Esophagus squamous epithelium (tissue), 4 donors: Measurements from ENCODE around the gene ZDHHC7.

ENCODE experiments used
- POLR2A ChIP-seq, 4 donors: fragments of 450-650 bp; IDR thresholded peaks; one replicate each; pipeline ENCODE4 v1.6.1; 2017; ENCODE audit warnings: antibody characterized with exemption in 4 of 4, mild to moderate bottlenecking in 4 of 4, moderate library complexity in 3 of 4
- TF ChIP-seq, protein P1 (sequence below), 6 experiments: fragments of 450-650 bp in 4 of 6; fragments of 200-600 bp in 2 of 6; sonication (generic) in 2 of 6; IDR thresholded peaks; one replicate each; pipeline ENCODE4 v1.5.1; 2016 to 2019; ENCODE audit warnings: antibody characterized with exemption in 6 of 6, mild to moderate bottlenecking in 4 of 6, moderate library complexity in 4 of 6

DNA sequence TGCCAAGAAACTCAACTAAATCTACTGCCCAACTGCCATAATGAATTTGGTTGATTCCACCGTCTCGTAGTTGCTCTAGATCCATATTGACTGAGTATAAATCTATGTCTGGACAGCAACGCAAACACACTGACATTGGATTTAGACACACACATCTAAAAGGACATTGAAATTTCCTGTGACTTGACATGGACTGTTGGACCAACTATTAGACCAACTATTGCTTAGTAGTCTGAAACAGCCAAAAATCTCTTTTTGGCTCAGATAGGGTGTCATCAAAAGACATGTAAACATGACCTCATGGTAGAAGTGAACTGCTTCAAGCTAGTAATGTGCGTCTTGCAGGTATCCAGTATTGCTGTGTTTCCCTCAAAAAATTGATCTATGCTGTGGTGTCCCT, 47.6 kb upstream of the ZDHHC7 start:
- TF ChIP-seq, protein P1, sequence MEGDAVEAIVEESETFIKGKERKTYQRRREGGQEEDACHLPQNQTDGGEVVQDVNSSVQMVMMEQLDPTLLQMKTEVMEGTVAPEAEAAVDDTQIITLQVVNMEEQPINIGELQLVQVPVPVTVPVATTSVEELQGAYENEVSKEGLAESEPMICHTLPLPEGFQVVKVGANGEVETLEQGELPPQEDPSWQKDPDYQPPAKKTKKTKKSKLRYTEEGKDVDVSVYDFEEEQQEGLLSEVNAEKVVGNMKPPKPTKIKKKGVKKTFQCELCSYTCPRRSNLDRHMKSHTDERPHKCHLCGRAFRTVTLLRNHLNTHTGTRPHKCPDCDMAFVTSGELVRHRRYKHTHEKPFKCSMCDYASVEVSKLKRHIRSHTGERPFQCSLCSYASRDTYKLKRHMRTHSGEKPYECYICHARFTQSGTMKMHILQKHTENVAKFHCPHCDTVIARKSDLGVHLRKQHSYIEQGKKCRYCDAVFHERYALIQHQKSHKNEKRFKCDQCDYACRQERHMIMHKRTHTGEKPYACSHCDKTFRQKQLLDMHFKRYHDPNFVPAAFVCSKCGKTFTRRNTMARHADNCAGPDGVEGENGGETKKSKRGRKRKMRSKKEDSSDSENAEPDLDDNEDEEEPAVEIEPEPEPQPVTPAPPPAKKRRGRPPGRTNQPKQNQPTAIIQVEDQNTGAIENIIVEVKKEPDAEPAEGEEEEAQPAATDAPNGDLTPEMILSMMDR (IDR thresholded peaks at IDR 0.05) = no peak
- no peak for TF ChIP-seq POLR2A (IDR thresholded peaks at IDR 0.05)
